ENCODE results near the gene TGFB2.

- TF ChIP-seq CTCF (IDR thresholded peaks at IDR 0.05; ENCODE audit: poor library complexity, severe bottlenecking) (no peak), EZH2 (IDR thresholded peaks at IDR 0.05; ENCODE audit: borderline replicate concordance, insufficient read depth, low read length, poor library complexity, severe bottlenecking) (no peak), EP300 (conservative IDR thresholded peaks at IDR 0.05; ENCODE audit: poor library complexity, severe bottlenecking) (no peak), RAD21 (conservative IDR thresholded peaks at IDR 0.05) (no peak)
Observed at GRCh38 chr1:218485241-218485928, 140.2 kb downstream of the TGFB2 start.

Data from neural cell (in vitro differentiated cells).